Measurements from ENCODE around the gene COL21A1.

COL21A1 gene

GRCh38 chr6:56062836-56063235, 184.5 kb downstream of the COL21A1 start:
- H3K4me3 ChIP-seq (ENCODE audit: low read length): no peak overlapping the region
- DNase-seq (ENCODE audit: low read depth): no peak
- TF ChIP-seq CTCF (conservative IDR thresholded peaks at IDR 0.05; ENCODE audit: low read depth, low read length): no peak

GRCh38 chr6:56058636-56059035, 188.7 kb downstream of the COL21A1 start:
- no peak for TF ChIP-seq CTCF (conservative IDR thresholded peaks at IDR 0.05; ENCODE audit: low read depth, low read length)
- H3K4me3 ChIP-seq (ENCODE audit: low read length): no peak overlapping the region
- no peak for DNase-seq (ENCODE audit: low read depth)

- no peak for DNase-seq (ENCODE audit: low read depth)
- H3K4me3 ChIP-seq (ENCODE audit: low read length): no peak overlapping the region
- no peak for TF ChIP-seq CTCF (conservative IDR thresholded peaks at IDR 0.05; ENCODE audit: low read depth, low read length)
Observed at GRCh38 chr6:56055081-56055704, 192.2 kb downstream of the COL21A1 start.

GRCh38 chr6:56051202-56051598, 196.2 kb downstream of the COL21A1 start:
- DNase-seq (ENCODE audit: low read depth): no peak
- no peak overlapping the region for H3K4me3 ChIP-seq (ENCODE audit: low read length)
- no peak for TF ChIP-seq CTCF (conservative IDR thresholded peaks at IDR 0.05; ENCODE audit: low read depth, low read length)

- TF ChIP-seq CTCF (conservative IDR thresholded peaks at IDR 0.05; ENCODE audit: low read depth, low read length): no peak
- no peak for DNase-seq (ENCODE audit: low read depth)
Observed at GRCh38 chr6:56050530-56051201, 196.7 kb downstream of the COL21A1 start.

GRCh38 chr6:56048601-56049000, 198.8 kb downstream of the COL21A1 start:
- no peak for DNase-seq (ENCODE audit: low read depth)
- H3K4me3 ChIP-seq (ENCODE audit: low read length): no peak overlapping the region
- TF ChIP-seq CTCF (conservative IDR thresholded peaks at IDR 0.05; ENCODE audit: low read depth, low read length): no peak

More at GRCh38 chr6:56050530-56051201, 196.7 kb downstream of the COL21A1 start:
- no peak overlapping the region for H3K4me3 ChIP-seq (ENCODE audit: low read length)
